Urinary bladder (tissue), 4 donors: ENCODE results near the gene GRIN2B. TPM values are rescaled to one million over a fixed set of nuclear protein-coding genes. Genes with fewer than 3 reads are reported as not detected.

Experiments
- DNase-seq: peaks from one replicate; pipeline ENCODE4 v3.0.0-alpha.2; 2015; ENCODE audit errors: extremely low spot score
- H3K27ac ChIP-seq: one replicate; pipeline ENCODE4 v1.5.1; 2013; ENCODE audit warnings: low read depth, mild to moderate bottlenecking, moderate library complexity
- H3K36me3 ChIP-seq: one replicate; pipeline ENCODE4 v1.6.1; 2013; ENCODE audit warnings: mild to moderate bottlenecking, moderate library complexity; ENCODE audit not compliant: insufficient read depth
- H3K4me1 ChIP-seq: one replicate; pipeline ENCODE4 v1.6.1; 2013; ENCODE audit warnings: mild to moderate bottlenecking, moderate library complexity; ENCODE audit not compliant: insufficient read depth
- H3K4me3 ChIP-seq: one replicate; pipeline ENCODE4 v1.5.1; 2013; ENCODE audit warnings: low read depth, low read length
- WGBS: extraction: QIAGEN DNeasy Blood & Tissue Kit; methylation state at CpG from one replicate; pipeline ENCODE4 v1.1.7; 2013; 5-methylcytosine and 5-hydroxymethylcytosine counted together
- polyA plus RNA-seq: library from polyadenylated mRNA; stranded (reverse); fragments of 200-250 nt; gene quantifications from one replicate; pipeline ENCODE4 v1.2.3, GENCODE V29; 2013
- total RNA-seq: library from RNA; depleted of rRNA; stranded (reverse); fragments of >200 nt; gene quantifications from one replicate; pipeline ENCODE4 v1.2.3, GENCODE V29; 2014
- donor health status: healthy with polysubstance abuse.
- donor health status: healthy.

The GRIN2B gene
- total RNA-seq (1.7 TPM), polyA plus RNA-seq (under 0.01 TPM)

DNA sequence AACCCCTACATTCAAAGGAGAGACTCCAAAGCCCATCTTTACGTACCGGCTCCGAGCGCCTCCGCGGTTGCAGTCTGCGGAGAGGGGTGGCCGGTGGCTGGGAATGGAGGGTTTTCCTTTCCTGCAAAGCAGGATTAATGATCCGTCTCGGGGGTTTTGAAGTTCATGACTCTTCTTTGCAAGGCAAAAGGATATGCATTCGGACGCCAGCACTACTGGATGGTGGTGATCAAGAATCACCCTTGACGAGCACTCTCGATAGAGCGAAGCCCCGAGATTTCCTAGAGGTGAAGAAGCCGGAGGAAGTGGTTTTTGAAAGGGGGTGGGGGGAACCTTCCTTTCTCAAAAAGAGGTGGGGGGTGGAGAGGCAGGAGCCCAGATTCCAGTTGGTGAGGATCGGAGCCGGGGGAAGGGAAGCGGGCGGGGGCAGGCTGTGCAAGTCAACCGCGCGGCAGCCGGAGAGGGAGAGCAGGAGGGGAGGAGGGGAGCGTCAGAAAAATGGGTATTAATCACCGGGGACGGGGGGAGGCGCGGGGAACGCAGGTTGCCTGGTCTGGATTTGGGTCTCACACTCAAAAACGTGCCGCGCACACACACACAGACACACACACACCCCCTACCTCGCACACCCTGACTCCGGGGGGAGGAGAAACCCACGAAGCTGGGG, at the start of gene GRIN2B:
Gene GRIN2B, minus strand, starts transcription at position 307 of the 667 bp plus-strand sequence. CDS start 115,394 bp downstream, outside the sequence.
- WGBS = under 1% methylated on average over 37 of the region's 37 CpGs
- DNase-seq = no peak
- peak within 1 kb of the TSS; percentile 26 for H3K4me3 ChIP-seq
- H3K4me1 ChIP-seq = no peaks in the 10 kb centered on the region
- H3K36me3 ChIP-seq = no peaks in the 10 kb centered on the region
- H3K27ac ChIP-seq = no peak within 1 kb of the TSS

DNA sequence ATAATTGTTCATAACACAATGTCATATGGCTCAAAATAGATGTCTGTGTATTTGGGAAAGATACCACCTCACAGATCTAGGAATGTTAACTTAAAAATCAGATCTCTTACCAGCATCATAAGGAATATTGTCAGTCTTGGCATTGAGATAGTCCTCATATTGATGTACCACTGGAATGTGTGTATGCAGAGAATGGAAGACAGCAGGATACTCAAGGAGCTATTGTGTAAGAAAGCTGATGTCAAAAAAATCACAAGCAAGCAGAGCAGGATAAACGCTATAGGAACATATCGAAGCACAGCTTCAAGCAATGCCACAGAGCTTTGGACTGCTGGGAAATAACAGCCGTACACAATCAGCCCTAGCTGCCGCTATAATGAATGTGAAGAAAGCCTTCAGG, 45.1 kb upstream of the GRIN2B start:
- no peaks in the 10 kb centered on the region for H3K36me3 ChIP-seq
- H3K4me1 ChIP-seq = no peaks in the 10 kb centered on the region
- no peak overlapping the region for H3K27ac ChIP-seq
- no peak for DNase-seq
- H3K4me3 ChIP-seq = no peak overlapping the region
- WGBS = 89% methylated on average over 4 of the region's 4 CpGs

DNA sequence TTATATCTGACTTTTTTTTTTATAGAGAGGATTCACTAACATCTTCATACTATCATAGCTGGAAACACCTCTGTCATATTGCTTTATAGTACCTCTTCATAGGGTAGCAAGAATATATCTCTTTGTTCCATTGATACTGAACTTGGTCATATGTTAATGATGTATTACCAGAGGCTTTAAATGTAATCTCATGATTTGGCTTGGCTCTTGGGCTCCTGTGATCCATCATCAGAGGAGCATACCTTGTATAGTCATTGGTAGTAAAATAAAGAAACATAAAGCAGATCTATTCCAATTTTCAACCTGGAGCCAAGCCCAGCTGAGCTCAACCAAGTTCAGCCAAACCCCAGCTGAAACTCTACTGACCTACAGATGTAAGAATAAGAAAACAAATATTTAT, 43.2 kb upstream of the GRIN2B start:
- H3K4me3 ChIP-seq = no peak overlapping the region
- no peaks in the 10 kb centered on the region for H3K36me3 ChIP-seq
- no peak for DNase-seq
- H3K4me1 ChIP-seq = no peaks in the 10 kb centered on the region
- H3K27ac ChIP-seq = no peak overlapping the region

DNA sequence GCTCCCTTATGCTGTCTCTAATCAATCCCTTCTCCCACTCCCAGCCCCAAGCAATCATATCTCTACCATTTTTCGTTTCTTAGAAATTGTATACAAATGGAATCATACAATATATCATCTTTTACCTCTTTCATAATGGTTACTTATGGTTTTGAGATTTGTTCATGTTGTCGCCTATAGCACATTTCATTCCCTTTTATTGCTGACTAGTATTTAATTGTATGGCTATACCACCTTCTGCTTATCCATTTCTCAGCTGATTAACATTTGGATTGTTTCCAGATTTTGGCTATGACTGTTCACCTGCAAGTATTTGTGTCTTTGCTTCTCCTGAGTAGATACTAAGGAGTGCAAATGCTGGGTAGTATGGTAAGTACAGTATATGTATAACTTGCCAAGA, 36.7 kb upstream of the GRIN2B start:
- Histone ChIP-seq H3K4me3 (no peak overlapping the region), H3K36me3 (no peaks in the 10 kb centered on the region), H3K4me1 (no peaks in the 10 kb centered on the region), H3K27ac (no peak overlapping the region)
- 71% methylated on average over 2 of the region's 2 CpGs for WGBS
- no peak for DNase-seq

DNA sequence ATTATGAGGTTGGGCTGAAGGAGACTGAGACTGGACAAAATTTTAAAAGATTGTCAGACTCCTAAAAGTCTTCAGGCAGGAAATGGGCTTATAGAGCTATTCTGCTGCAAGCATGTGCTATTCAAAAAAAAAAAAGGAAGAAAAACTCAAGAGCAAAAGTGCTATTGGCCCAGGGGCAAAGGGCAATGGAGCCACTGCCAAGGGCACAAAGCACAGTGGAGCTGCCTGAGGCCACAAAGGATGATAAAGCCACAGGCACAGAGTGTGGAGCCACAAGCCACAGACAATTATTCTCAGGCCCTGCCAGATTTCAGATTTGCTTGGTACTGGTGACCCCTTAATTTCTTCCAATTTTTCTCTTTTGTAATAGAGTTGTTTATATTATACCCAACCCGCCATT, 29.6 kb upstream of the GRIN2B start:
- H3K4me3 ChIP-seq = no peak overlapping the region
- no peaks in the 10 kb centered on the region for H3K4me1 ChIP-seq
- DNase-seq = no peak
- no peaks in the 10 kb centered on the region for H3K36me3 ChIP-seq
- no peak overlapping the region for H3K27ac ChIP-seq
- WGBS = 79% methylated on average over 1 of the region's 1 CpG

DNA sequence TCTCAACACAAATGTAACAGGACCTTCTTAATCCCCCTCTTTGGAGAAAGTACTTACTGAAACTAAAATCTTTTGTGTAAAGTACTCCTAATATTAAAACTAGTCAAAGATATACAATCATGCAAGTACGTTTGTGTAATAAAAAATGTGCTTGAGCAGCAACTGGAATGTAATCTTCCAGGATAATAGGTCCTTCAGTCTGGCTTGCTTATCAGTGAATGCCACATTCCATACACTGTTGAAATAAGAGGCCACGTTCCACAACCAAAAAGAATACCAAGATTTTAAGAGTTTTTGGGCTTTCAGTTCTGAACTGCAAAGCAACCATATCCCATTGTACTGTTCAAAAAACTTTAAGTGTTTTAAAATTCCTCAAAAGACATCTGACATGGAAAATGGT, 26.2 kb upstream of the GRIN2B start:
- Histone ChIP-seq H3K36me3 (no peaks in the 10 kb centered on the region), H3K4me1 (no peaks in the 10 kb centered on the region), H3K27ac (no peak overlapping the region), H3K4me3 (no peak overlapping the region)
- 11% methylated on average over 2 of the region's 2 CpGs for WGBS
- DNase-seq = no peak

DNA sequence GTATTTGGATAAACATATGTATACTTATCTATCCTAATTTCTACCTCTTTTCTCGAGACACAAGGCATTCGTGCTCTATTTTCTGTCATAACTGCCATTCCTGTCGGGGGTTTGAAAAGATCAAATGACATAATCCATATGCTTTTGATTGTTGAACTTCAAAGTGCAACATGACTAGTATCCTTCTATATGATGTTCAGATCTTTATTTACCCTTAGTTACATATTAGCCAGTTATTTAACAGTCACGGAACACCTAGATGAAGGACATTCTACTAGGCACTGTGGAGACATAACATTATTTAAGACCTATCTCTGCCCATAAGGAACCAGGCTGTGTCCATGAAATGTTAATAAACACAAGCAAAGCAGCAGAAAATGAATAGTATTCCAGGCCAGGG, 11.2 kb upstream of the GRIN2B start:
- no peaks in the 10 kb centered on the region for H3K4me1 ChIP-seq
- 82% methylated on average over 4 of the region's 4 CpGs for WGBS
- H3K27ac ChIP-seq = no peak overlapping the region
- no peaks in the 10 kb centered on the region for H3K36me3 ChIP-seq
- no peak for DNase-seq
- H3K4me3 ChIP-seq = no peak overlapping the region

DNA sequence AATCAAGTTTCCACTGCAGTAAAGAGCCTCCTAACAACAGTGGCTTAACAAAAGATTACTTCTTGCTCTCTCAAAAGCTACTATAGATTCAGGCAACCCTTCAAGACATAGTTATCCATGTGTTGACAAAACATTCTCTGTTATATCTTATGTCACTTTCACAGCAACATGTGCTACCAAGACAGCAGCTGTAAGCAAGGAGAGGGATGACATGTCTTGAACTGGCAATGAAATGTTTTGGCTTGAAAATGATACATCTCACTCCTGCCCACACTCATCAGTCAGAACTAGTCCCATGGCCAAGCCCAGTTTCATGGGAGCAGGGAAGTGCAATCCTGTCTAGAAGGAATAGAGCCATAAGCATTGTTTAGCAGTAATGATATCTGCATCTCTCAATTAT, 10.7 kb upstream of the GRIN2B start:
- no peak overlapping the region for H3K4me3 ChIP-seq
- H3K36me3 ChIP-seq = no peaks in the 10 kb centered on the region
- no peaks in the 10 kb centered on the region for H3K4me1 ChIP-seq
- no peak overlapping the region for H3K27ac ChIP-seq
- DNase-seq = no peak

DNA sequence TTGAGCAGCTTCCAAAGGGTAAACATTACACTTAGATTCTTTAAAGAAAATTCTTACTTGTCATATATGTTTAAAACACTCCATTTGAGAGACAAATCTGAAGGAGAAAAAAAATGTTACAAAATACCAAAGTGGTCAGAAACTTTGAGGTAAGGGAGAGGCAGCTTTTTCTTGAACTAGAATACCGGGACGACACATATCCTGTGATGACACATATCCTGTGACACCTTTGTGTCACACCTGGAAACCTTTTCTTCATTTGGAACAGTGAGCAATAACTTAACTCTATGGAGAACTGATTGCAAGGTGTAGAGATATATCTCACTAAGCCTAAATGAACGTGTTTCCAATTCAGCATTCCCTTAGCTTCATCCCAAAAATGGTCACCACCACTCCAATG, 4.6 kb upstream of the GRIN2B start:
- Histone ChIP-seq H3K4me1 (no peaks in the 10 kb centered on the region), H3K36me3 (no peaks in the 10 kb centered on the region), H3K4me3 (no peak overlapping the region), H3K27ac (no peak overlapping the region)
- no peak for DNase-seq
- WGBS = 68% methylated on average over 3 of the region's 3 CpGs

DNA sequence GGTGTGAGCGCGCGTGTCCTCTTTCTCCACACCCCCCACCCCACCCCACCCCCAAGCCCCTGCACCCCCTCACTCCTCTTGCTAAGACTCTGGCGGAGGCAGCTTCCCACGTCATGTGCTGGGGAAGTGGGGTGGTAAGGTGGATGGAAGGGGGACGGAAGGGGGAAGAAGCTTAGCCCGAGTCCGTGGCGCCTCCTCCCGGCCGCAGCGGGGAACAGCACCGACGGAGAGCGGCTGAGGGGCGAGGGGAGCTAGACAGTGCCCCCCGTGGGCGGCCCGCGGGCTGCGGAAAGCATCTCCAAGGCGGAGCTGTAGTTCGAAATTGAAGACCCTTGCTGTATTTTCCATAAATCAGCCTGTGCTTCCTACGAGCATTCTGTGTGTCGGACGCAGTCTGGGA, 588 bp upstream of the GRIN2B start:
- no peaks in the 10 kb centered on the region for H3K36me3 ChIP-seq
- no peak for DNase-seq
- H3K4me1 ChIP-seq = no peaks in the 10 kb centered on the region
- peak overlapping the region; percentile 26 for H3K4me3 ChIP-seq
- 2% methylated on average over 26 of the region's 26 CpGs for WGBS
- H3K27ac ChIP-seq = no peak overlapping the region

DNA sequence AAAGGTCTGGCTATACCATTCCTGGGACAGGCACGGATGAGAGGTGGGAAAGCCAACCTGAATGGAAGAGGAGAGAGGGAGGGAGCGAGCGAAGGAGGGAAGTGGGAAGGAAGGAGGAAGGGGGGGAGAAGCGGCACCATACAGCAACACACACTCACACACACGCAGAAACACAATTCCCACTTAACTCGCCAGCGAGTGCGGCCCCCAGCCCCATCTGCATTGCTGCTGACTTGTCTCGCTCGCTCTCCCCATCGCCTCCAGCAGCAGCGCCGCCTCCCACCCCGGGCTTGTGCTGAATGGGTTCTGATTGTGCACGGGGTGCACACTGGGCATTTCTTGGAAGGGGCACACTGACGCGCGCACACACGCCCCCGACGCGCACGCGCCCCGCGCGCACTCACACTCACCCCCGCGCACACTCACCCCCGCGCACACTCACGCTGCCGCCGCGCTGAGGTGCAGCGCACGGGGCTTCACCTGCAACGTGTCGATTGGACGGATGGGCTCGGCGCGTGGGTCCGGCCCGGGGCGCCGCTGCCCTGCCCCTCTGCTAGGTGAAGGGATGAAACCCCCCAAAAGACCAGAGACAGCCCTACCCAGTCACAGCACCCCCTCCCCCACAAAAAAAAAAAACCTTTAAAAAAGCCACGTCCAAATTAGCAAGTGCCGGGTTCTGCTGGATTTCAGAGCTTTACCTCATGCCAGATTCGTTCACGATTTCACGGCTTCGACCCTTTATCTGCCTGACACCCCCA, 685 bp downstream of the GRIN2B start:
- DNase-seq = no peak
- Histone ChIP-seq H3K27ac (no peak overlapping the region), H3K4me3 (peak overlapping the region; percentile 26), H3K4me1 (no peaks in the 10 kb centered on the region), H3K36me3 (no peaks in the 10 kb centered on the region)
- under 1% methylated on average over 53 of the region's 53 CpGs for WGBS

DNA sequence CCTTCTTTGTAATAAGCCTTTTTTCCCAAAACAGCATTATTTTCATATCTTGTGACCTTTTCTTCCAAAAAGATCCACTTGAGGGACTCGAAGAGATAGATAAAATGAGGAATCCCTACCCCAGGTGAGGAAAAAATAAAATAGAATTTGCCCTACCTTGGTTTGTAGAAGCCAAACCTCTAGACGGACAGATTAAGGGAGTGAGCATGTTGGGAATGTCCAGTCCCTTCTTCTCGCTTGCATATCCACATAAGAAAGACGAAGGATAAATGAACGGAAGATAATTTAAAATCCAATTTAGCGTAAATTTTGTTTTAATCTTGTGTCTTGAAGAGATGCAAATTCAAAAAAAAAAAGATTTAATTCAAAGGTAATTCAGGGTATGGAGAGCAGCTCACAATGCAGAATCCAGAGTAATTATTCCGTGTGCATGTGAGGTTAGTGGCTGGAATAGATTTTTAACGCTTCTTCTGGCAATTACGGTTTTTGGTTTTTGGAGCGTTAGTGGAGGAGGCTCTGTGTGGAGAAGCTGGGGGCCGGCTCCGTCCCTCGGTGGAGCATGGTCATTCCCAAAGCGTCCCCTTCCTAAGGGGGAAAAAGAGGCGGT, 1.5 kb downstream of the GRIN2B start:
- no peaks in the 10 kb centered on the region for H3K36me3 ChIP-seq
- WGBS = 22% methylated on average over 15 of the region's 15 CpGs
- H3K27ac ChIP-seq = no peak overlapping the region
- H3K4me3 ChIP-seq = no peak overlapping the region
- DNase-seq = no peak
- H3K4me1 ChIP-seq = no peaks in the 10 kb centered on the region

DNA sequence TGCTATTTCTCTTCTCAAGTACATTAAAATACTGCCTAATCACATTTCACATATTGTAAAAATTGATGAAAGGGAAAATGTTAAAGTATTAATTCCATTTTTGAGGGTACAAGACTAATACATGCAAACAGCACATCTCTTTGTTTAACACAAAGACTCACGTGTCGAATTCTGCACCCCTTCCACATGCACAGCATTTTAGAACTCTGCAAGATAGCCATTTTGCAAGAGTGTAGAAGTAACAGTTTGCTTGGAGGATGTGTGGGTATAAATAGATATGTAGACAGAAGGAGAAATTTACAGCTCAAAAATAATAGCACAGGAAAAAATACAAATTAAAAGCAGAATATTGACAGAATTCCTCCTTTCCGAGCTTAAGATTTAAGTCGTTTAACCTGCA, 2.5 kb downstream of the GRIN2B start:
- Histone ChIP-seq H3K36me3 (no peaks in the 10 kb centered on the region), H3K27ac (no peak overlapping the region), H3K4me3 (no peak overlapping the region), H3K4me1 (no peaks in the 10 kb centered on the region)
- no peak for DNase-seq
- WGBS = 81% methylated on average over 4 of the region's 4 CpGs

DNA sequence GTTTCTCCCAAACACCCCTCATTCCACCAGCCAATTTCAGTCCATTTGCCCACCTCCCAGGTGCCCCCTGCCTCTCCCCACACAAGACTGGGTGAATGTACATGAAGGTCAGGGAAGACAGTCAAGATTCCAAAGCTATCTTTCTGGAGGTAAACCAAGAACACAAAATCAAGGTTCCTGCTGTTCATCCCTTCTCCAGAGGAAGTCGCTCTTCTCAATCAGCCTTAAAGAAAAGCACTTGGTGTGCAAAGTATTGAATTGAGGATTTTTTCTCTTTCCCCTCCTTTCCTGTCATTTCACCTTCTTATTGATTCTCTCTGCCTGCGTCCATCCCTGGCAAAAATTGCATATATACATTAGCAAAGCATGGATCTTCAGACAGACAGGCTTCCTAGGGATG, 4.5 kb downstream of the GRIN2B start:
- DNase-seq = no peak
- Histone ChIP-seq H3K4me1 (no peaks in the 10 kb centered on the region), H3K36me3 (no peaks in the 10 kb centered on the region), H3K27ac (no peak overlapping the region), H3K4me3 (no peak overlapping the region)
- 83% methylated on average over 2 of the region's 2 CpGs for WGBS
